Measurements from ENCODE around the gene UAP1.

DNA sequence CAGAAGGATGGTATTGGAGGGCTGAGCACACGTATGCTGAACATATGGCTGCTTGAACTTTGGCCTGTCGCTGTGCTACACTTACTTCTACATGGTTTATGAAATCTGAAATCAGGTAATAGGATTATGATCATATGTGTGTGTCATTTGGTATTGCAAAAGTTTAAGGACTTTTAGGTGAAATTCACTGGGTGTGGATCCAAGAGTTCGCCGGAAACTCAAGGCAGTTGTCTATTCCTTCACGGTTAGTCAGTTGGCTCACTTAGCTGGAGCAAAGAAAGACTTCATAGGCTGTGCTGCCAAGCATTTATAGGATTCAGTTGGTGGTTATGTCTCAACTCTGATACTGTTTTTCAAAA is 927 bp downstream of the UAP1 start:
- TF ChIP-seq EZH2 (IDR thresholded peaks at IDR 0.05; ENCODE audit: borderline replicate concordance, insufficient read depth, low read depth, low read length, poor library complexity, severe bottlenecking), result no peak
- TF ChIP-seq, protein P1, sequence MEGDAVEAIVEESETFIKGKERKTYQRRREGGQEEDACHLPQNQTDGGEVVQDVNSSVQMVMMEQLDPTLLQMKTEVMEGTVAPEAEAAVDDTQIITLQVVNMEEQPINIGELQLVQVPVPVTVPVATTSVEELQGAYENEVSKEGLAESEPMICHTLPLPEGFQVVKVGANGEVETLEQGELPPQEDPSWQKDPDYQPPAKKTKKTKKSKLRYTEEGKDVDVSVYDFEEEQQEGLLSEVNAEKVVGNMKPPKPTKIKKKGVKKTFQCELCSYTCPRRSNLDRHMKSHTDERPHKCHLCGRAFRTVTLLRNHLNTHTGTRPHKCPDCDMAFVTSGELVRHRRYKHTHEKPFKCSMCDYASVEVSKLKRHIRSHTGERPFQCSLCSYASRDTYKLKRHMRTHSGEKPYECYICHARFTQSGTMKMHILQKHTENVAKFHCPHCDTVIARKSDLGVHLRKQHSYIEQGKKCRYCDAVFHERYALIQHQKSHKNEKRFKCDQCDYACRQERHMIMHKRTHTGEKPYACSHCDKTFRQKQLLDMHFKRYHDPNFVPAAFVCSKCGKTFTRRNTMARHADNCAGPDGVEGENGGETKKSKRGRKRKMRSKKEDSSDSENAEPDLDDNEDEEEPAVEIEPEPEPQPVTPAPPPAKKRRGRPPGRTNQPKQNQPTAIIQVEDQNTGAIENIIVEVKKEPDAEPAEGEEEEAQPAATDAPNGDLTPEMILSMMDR (IDR thresholded peaks at IDR 0.05), result no peak
